Islet of Langerhans (tissue), 1 donor: Measurements from ENCODE around the gene SGSM1.

Experiments used
- FAIRE-seq: peaks from one replicate; lab custom pipeline; 2011; peaks lifted over from hg19 to GRCh38; lab: Jason Lieb, UNC

SGSM1 gene

DNA sequence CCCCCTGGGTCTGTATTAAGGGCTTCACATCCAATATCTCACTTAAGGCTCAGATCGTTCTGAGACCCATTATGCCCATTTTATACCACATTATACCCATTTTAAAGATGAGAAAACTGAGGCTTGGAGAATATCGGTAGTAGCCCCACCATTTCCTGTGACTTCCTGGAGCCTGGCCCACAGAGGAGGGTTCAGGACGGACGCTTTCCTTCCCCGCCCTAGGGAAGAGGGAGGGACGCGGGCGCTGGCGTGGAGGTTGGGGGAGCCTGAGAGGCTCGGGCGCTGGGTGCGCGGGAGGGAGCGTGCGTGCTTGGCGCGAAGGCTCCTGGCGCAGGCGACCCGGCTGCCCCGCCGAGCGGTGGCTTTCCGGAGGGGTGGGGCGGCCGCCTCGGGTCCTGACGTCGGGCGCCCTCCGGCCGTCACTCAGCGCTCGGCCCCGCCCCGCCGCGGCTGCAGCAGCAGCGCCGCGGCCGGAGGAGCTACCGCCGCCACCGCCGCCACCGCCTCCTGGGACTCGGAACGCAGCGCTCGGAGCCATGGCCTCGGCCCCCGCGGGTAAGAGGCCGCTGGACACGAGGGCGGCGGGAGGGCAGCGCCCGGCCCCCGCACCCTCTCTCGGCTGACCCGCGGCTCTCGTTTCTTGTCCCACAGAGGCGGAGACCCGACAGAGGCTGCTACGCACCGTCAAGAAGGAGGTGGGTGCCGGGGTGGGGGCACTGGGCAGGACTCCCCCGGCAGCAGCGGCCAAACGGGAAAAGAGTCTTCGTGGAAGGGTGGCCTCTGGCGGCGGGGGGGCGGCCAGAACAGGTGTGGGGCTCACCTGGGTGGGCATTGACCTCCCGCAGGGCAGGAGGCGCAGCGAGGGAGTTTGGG lies at the start of gene SGSM1:
Gene SGSM1 (plus strand): TSS at position 422 of the 873 bp plus-strand sequence. CDS start 115 bp downstream, at position 537.
- FAIRE-seq, result no peak

DNA sequence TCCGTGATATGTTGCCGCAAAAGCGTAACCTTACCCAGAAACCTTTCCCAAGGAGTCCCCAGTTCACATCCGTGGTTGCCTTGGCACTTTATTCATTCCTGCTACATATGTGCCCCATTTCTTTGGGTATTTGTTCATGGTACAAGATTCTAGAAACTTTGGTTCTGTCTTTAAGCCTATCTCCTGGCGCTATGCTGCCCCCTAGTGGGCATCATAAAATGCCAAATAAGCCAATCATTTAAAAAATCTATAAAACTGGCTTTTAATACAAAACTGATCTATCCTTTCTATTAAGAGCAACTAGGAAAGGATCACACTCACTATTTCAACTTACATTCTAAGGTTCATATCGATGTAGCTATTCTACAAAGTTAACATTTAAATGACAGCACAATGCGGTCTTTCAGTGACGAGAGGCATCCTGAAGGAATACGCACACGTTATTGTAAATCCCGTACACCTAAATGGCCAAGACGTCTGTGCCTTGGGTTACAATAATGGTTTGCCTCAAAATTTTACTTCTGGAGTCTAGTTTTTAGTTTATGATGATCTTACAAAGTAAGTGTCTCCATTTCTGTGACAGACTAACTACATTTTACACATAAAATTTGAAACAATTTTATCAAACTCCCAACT lies 47.7 kb upstream of the SGSM1 start:
- peak; percentile 95 for FAIRE-seq

DNA sequence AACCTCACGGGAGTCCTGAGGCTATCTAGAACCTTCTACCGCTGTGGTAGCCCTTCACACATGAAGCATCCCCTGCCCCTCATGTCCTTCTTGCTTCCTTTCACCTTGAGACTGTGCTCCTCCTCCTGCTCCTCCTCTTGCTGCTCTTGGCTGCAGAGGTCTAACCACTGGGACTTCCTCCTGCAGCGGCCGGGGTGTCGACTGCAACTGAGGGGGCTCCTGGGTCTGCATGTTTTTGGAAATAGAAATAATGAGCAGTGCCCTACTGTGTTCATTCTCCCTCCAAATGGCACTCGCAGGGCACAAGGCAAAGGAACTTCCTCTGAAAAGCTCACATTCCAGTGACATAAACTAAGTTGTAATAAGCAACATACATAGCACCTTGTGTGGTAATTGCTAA lies 46.2 kb upstream of the SGSM1 start:
- no peak for FAIRE-seq

- no peak for FAIRE-seq
These were observed 45.2 kb upstream of the SGSM1 start for GRCh38 chr22:24760708-24761306.

DNA sequence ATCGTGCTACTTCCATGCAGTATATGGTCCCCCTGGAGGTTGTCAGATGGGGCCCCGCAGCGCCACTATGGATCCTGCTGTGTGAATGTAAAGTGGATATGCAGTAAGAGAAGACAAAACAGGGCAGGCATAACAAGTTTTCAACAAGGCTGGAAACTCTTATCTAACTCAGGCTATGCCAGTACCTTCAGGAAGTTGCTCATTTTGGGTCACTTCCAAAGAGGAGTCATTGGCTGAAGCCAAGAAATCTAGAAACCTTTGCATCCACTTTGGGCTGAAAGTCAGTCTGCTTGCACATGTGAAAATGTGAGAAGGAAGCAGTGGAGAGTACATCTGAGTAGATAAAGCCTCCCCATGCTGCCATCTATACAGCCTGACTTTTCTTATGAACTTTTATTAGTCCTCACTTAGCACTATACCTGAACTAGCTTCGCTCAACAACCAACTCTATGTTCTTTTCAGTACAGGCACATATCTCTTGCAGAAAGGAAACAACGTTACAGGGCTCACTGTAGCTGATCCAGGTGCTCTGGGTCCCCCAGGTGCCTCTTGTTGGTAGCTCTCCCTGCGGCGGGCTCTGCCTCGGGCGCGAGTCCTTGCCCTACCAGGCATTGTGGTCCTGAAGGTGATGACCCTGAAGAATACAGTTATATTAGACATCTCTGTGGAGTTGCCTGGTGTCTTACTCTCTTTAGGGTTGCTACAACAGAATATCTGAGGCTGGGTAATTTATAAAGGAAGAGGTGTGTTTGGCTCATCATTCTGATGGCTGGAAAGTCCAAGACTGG lies 43.9 kb upstream of the SGSM1 start:
- FAIRE-seq, result no peak

- FAIRE-seq, result no peak
These were observed 42.0 kb upstream of the SGSM1 start for GRCh38 chr22:24763872-24764485.

GRCh38 chr22:24765166-24765565 lies 40.8 kb upstream of the SGSM1 start:
- FAIRE-seq, result no peak

GRCh38 chr22:24768537-24769374 lies 37.3 kb upstream of the SGSM1 start:
- peak; percentile 60 for FAIRE-seq

- no peak for FAIRE-seq
These were observed 33.4 kb upstream of the SGSM1 start for GRCh38 chr22:24772493-24773220.

GRCh38 chr22:24775769-24776492 lies 30.1 kb upstream of the SGSM1 start:
- FAIRE-seq, result no peak

GRCh38 chr22:24776525-24776924 lies 29.5 kb upstream of the SGSM1 start:
- FAIRE-seq, result no peak

DNA sequence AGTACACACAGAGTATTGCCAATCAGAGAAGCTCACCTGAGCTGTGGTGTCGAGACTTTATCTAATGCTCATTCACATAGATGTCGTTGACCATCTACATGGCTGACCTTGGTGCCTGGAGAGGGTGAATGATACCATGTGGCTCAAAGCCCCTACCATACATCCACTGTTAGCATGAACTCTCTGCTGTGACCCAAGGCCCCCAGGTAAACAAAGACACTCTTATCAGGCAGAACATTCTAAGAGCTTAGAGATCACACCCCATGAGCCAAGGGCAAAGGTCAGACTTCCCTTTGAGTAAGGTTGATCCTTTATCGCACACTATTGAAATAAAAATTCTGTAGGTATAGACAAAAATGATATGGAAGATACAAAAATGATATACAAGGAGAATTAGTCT lies 16.5 kb upstream of the SGSM1 start:
- FAIRE-seq, result no peak

GRCh38 chr22:24791362-24791761 lies 14.6 kb upstream of the SGSM1 start:
- FAIRE-seq, result no peak

- no peak for FAIRE-seq
These were observed 10.0 kb upstream of the SGSM1 start for GRCh38 chr22:24796056-24796455.

DNA sequence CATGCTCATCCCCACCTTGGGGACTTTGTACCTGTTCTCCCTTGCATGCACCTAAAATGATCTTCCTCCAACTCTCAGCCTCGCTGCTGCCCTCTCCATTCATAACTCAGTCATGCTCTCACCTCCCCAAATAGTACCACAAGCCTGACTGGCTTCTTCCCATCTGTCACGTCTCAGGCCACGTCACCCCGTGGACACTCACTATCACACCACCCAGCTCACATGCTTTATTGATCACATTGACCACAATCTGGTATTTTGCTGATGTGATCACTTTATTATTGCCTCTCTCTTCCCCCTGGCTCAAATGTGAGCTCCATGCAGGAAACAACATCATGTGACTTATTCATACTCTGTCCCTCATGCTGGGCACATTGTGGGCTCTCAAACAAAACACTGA lies 9.2 kb upstream of the SGSM1 start:
- FAIRE-seq, result no peak

DNA sequence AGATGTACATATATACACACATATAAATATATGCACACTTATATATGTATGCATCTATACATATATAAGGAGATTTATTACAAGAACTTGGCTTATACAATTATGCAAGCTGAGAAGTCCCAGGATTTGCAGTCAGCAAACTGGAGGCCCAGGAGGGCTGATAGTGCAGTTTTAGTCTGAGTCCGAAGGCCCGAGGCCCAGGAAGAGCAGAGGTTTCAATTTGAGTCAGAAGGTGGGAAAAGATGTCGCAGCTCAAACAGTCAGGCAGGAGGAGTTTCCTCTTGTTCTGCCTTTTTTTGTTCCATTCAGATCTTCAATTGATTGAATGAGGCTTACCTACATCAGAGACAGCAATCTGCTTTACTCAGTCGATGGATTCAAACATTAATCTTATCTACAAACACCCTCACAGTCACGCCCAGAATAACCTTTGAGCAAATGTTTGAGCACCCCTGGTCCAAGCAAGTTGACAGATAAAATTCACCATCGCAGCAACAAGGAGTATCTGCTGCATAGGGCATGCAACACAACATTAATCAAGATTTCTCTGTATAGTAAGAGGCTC lies 4.0 kb upstream of the SGSM1 start:
- FAIRE-seq, result no peak

GRCh38 chr22:24803064-24803542 lies 2.9 kb upstream of the SGSM1 start:
- no peak for FAIRE-seq

DNA sequence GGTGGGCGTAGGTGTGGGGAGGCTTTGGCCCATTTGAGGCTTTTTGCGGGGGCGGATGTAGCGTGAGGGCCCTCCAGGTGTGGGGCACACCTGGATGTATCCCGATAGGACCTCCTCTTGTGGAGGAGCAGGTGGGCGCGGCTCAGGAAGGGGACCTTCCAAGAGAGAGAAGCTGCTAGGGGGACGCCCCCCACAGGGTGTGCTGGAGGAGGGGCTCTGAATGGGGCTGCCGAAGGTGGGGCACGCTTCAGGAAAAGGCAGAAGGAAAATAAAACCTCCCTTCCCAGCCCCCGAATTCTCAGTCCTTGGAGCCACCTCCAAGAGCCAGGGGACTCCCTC lies 621 bp downstream of the SGSM1 start:
- no peak for FAIRE-seq

- no peak for FAIRE-seq
These were observed 1.4 kb downstream of the SGSM1 start for GRCh38 chr22:24807284-24807950.
